Stimulated activated CD8-positive, alpha-beta memory T cell treated with anti-CD3 and anti-CD28 coated beads, Interleukin-15, amount 100 ng/mL, for 1 hour (primary cell): Measurements from ENCODE around the gene SERPINA5.
"Not testable (repeated sequence)": the region's sequence is repeated elsewhere in the genome, so short reads cannot be mapped to it uniquely, and the experiment has no call there.

Experiments
- DNase-seq: peaks from one replicate; pipeline ENCODE4 v3.0.0-alpha.2; 2020; ENCODE audit warnings: low read depth

SERPINA5 gene

DNA sequence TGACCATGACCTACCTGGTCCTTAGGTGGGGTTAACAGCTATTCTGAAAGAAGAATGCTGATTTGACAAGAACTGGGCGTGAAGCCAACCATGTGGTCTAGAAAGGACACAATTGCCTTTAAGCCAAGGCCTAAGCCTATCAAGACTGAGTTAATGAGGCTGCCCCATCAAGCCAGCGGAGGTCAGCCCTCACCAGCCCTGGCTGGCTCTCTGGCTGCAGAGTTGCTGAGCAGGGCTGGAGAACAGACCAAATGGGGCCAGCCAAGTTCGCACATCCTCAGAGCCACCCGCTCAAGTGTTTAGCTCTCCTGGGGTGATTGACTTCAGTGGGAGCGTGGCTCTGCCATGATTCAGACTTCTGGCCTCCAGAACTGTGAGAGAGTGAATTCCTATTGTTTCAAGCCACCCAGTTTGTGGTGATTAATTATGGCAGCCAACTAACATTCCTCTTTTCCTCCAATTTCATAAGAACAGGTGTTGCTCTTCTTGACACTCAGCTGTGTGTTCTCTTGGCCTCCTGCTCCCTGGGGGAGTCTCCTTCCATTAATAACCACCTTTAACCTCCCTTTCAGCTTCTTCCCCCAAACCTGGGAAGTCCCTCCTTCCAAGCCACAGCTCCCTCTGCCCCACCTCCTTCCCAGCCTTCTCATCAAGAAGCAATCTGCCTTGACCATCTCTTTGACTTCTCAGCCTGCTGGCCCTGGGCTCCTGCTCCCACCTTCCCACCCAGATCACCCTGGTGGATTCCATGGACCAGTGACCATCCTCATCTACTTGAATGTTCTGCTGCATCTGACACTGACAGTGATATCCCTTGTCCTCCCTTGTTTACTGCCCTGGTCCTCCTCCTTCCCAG is 5.3 kb upstream of the SERPINA5 start:
- DNase-seq = no peak

DNA sequence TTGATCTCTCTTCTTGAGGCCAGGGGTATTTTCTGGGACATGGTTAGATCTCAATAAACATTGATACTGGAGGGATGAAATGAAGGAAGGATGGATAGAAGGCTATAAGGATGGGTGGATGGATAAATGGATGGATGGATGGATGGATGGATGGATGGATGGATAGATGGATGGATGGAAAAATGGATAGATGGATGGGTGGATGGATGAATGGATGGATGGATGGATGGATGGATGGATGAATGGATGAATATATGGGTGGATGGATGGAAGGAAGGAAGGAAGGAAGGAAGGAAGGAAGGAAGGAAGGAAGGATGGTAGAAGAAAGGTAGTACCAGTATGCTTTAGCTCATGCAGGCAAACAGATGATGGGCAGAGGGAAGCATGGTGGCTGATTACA is 3.8 kb upstream of the SERPINA5 start:
- not testable (repeated sequence) for DNase-seq

DNA sequence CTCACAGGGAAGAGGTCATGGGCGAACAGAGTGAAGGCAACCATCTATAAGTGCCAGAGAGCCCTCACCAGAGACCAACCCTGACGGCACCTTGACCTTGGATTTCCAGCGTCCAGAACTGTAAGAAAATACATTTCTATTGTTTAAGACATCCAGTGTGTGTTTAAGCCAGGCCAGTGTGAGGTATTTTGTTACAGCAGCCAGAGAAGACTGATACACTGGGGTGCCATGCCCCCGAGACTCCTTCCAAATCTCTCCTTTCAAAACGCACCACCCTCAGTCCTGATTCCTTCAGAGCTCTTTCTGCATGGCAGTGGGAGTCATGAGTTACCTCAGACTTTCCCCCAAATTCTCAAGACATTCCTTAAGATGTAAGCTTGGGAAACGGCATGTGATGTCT is 2.5 kb upstream of the SERPINA5 start:
- DNase-seq = no peak

DNA sequence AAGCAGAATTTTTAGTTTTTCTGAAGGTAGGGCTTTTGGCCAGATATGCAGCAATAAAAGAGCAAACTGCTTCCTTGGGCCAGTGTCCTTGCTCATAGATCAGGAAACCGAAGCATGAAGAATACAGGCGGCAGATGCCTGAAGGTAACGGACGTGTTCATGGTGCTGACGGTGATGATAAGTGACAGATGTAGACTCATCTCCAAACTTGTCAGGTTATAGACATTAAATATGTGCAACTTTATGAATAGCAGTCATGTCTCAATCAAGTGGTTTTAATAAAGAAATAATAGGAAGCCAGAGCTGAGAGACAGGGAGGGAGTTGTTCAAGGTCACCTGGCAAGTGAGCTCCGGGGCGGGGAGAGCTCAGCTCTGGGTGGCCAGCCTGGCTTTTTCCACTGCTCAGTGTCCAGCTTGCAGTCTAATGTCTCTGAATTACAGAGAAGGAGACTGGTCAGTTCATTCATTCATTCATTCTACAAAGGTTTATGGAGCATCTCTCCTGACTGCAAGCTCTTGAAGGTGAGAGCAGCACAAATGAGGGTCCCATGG is 1.0 kb downstream of the SERPINA5 start:
- no peak for DNase-seq

DNA sequence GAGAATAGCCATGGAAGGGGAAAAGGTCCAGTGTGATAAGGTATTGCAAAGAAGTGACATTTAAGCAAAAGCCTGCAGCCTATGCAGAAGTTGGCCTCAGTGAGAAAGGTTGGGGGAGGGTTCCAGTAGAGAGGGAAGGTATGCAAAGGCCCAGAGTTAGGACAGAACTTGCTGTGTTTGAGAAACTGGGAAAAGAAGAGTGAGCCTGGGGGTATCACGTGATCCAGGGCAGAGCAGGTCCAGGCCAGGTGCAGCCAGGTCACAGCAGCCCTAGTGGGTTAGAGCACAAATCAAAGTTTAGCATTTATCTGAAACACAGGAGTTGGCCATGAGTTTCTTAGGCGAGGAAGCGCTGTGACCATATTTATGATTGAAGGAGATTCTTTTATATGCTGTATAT is 1.6 kb downstream of the SERPINA5 start:
- DNase-seq = no peak

DNA sequence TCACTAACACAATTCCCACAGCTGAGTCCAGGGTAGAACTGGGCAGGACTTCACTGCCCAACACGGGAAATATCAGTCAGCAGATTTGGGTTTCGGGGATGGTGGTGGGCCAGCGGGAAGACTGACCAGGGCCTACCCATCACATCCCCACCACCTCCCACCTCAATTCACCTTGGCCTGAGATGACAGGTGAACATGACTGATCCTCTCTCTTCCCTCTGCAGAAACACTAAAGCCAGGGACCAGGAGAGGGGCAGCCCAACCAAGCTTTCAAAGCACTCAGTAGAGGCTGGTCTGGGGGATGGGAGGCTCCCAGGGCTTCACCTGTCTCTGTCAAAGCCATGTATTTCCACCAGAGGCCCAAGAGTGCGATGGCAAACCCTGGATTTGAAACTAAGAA is 2.3 kb downstream of the SERPINA5 start:
- no peak for DNase-seq

DNA sequence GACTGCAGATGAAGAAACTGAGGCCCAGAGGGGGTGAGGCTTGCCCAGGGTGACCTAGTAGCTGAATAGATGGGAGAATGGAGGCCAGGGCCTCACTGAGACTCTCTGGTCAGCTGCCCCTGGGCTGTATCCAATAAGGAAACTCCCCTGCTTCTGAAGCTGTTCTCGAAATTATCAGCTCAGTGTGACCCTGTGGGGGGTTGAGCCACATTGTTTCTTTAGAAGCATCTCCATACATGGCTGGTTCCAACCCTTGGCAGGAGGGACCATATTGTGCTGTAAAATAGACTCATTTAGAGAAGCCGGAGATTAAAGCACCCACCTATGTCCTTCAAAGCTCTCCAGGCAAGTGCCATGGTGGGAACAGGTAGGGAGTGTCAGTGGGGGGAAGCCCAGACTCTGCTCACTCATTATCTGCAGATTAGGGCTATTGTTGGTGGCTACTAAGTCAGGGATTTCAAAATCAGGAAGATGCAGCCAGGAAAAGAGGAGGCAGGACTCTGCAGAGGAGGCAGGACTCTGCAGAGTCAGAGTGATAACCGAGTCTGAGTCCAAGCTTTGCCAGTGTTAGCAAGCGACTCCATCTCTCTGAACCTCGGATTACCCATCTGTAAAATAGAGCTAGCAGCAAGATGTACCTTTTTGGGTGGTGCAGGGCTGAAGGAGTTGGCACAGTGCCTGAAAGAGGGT is 3.5 kb downstream of the SERPINA5 start:
- DNase-seq = no peak

DNA sequence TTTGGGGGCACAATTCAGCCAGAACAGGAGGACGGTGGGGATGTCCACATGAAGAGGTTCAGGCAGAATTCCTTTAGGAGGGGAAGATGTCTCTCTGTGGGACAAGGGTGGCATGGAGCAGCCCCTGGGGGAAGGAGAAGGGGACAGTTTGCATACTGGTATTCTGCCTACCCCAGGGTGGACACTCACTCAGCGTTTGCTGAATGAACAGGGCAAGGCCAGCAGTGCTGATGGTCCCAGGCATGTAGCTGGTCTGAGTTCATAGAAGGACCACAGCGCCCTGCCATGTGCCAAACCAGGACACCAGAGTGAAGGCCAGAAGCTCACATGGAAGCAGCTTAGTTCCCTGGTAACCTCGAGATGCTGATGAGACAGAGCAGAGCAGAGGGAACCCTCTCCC is 5.4 kb downstream of the SERPINA5 start:
- DNase-seq = no peak

DNA sequence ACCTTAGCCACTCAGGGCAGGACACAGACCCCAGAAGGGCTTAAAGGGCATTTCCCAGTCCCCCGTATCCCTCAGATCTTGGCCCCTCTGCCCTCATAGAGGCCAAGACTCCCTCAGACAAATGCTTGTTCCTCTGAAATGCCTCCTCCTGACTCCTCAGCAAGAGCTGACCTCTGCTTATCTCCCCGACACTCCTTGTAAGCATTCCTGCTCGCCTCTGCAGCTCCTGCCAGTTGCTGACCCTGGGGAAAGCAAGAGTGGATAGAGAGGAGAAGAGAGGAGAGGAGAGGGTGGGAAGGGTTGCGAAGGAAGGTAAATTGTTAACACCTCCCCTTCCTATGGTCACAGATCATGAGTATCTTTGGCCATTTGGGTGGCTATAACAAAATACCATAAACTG is 7.1 kb downstream of the SERPINA5 start:
- no peak for DNase-seq

DNA sequence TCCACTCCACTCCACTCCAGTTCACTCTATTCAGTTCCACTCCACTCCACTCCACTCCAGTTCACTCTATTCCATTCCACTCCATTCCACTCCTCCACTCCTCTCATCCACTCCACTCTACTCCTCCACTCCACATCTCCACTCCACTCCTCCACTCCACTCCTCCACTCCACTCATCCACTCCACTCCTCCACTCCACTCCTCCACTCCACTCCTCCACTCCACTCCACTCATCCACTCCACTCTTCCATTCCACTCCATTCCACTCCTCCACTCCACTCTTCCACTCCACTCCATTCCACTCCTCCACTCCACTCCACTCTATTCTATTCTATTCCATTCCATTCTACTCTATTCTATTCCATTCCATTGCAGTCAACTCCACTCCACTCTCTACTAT is 9.8 kb downstream of the SERPINA5 start:
- DNase-seq = no peak

DNA sequence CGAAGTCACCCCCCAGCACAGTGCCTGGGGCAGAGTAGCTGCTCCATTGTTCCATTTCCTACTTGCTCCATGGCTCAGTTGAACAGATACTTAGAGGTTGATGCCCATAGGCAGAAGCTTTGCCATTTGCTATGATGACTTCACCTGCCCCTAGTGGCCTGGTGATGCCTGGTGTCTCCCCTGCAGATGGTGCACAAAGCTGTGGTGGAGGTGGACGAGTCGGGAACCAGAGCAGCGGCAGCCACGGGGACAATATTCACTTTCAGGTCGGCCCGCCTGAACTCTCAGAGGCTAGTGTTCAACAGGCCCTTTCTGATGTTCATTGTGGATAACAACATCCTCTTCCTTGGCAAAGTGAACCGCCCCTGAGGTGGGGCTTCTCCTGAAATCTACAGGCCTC is 10.6 kb downstream of the SERPINA5 start:
- DNase-seq = no peak

DNA sequence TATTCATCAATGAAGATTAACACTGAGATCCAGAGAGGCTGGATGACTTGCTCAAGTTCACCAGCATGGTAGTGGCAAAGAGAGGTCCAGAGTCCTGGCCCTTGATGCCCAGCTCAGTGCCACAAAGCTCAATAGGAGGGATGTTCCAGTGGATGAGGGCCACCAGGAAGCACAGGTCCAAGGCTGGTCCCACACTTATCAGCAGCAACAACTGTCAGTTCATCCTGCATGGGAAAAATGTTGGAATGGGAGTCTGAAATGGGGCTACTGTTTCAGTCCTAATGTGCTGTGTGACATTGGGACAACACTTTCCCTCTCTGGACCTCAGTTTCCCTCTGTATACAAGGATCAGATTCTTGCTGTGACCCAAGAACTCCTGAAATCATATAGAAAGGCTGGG is 11.2 kb downstream of the SERPINA5 start:
- no peak for DNase-seq

DNA sequence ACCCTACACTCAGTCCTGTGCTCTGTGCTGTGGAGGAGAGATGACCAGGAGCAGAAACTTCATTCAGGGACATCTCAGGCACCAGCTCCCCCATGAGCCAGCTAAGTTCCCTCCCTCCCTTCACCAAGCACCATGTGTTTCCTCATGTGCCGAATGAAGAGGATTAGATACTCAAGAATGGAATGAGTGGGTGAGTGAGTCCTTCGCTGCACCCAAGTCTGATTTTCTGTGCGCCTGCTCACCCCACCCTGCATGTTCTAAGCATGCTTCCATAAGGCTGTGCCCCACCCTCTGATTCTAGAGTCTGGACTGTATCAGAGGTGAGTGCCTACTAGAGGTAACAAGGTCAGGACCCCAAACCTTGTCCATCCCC is 12.1 kb downstream of the SERPINA5 start:
- no peak for DNase-seq

DNA sequence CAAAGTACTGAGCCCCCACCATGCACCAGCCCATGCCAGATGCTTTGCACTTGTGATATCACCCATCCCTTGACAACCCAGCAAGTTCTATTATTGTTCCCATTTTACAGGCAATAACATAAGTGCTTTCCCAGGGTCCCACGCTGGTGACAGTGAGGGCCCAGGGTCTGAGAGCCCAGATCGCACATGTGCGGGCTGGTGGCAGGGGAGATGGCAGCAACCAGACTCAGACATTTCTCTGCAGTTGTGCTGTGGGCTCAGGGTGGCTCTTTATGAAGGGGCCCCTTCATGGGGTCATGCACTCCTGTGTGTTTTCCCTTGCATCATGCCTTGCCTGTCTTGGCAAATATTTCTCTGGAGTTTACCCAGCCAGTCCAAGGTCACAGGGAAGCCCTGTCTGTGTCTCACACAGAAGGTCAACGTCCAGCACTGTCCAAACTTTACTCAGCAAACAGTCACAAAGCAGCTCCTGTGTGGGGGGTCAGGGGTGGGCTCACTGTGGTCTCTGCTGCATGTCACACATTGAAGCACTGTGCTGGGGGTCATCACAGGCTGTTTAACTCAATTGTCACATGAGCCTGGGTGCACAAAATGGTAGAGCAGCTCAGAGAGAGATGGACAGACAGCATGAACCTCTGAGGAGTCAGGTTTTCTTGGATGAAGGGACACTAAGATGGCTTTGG is 12.7 kb downstream of the SERPINA5 start:
- no peak for DNase-seq

DNA sequence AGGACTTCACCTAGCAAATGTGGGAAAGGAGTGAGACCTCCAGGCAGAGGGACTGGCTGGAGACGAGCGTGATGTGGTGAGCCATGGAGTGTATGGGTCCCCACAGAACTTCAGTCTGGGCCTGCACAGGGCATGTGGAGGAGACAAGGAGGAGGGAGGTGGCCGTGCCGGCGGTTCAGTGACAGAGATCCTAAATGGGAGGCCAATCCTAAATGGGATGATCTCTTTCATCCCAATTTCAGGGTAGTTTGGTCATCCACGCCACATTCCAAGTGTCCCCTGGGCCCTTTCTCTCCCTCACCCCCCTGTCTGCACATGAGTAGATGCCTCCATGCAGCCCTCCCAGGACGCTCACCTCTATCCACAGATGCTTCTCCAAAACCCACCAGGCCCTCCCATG is 13.2 kb downstream of the SERPINA5 start:
- DNase-seq = no peak

DNA sequence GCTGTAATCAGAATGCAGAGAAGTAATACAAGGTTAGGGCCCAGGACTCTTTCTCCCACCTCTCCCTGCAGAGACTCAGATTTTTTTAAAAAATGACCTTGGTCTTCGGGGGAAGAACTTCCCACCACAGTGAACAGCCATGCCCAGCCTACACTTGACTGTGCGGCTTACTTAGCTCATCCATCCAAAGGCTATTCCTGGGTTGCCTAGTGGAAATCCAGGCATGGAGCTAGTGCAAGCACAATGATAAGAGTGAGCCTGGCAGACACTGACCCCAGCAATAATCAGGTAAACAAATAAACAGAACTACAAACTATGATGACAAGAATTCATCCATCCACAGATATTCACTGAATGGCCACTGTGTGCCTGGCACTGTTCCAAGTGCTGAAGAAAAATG is 14.7 kb downstream of the SERPINA5 start:
- DNase-seq = no peak

DNA sequence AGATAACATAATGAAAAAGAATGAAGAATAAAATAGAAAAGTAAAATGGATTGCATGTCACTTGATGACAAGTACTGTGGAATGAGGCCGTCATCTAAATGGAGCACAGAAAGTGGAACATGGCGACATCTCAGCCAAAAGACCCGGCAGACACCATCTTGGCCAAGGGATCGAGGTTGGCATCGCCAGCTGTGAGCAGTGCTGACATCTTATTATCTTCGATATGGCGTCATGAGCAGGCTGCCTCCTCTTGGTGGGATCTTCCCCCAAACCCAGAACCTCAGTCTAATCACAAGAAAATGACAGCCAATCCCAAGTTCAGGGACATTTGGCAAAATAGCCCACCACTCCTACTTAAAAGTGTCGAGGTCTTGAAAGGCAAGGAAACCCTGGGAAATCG is 15.1 kb downstream of the SERPINA5 start:
- DNase-seq = no peak

DNA sequence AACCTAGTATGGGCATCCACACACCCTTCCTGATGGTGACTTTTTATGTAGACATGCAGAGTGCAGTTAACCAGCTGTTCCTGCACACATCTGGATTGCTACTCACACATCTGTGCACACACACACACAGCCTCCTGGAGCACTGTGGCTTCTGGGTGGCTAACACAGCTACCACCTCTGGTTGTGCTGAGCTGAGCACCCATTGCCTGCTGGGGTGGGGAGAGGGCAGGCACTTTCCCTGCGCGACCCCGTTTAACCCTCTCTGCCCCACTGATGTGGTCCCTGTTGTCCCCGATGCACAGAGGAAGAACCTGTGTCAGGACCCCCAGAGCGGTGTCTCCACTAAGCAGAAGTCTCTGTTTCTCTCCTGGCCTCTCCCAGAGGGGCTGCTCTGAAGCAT is 16.6 kb downstream of the SERPINA5 start:
- no peak for DNase-seq

DNA sequence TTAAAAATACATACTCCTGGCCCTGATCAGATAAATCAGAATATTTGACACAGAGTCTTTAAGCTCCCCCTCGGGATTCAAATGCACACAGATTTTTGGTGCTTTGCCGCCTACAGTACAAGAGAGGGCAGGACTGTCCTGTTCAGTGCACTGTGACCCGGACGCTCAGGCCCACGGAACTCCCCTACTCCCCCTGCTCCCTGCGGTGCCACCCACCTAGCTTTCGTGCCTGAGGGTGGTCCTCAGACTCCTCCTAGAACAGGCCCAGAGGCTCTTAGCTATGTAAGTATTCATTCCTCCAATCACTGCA is 17.2 kb downstream of the SERPINA5 start:
- DNase-seq = no peak

DNA sequence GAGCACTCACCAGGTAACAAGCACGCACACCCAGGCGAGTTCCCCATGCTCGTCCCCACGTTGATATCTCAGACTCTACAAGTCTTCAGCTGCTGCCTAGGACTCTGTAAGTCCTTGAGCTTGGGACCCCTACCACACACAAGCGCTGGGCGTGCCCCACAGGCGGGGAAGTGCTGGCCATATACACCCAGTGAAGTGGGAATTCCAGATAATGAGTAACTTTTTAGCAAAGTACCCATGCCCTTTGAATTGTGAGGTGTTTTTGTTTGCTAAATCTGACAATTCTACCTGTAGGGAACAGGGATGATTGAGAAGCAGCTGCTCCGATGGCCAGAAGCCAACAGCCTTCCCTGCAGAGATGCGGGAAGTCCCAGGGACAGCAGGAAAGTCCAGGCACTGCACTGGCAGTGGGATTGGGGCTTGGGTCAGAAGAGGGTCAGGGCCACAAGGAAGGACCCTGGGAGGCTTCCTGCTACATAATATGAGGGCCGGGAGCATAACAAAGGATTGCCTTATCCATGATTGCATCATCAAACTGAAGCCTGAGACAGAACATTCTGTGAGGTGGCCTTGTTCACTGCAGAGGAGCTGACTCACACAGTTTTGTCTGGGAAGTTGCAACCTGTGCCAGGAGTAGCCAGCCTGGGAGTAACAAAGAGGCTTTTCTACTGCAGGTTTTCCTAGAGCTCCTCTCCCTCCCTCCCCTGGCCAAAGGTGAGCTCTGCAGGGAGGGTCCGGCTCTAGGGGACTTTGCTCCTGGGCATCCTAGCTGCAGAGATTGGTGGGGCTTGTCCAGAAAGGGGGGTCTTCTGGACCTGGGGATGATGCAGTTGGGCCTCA is 17.8 kb downstream of the SERPINA5 start:
- no peak for DNase-seq

DNA sequence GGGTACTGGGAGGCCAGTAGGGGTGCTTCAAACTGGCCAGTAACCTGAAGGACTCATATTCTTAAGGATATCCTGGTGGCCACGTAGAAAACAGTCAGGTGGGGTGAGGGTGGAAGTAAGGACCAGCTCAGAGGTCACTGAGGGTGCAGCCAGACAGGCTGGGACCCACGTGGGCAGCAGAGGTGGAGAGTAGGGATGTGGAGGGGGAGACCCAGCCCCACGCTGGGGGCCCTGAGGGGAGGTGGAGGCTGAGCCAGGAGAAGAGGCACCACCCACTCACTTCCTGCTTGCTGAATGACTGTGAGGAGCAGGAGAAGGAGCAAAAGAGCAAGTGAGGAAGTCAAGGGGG is 18.4 kb downstream of the SERPINA5 start:
- DNase-seq = no peak

DNA sequence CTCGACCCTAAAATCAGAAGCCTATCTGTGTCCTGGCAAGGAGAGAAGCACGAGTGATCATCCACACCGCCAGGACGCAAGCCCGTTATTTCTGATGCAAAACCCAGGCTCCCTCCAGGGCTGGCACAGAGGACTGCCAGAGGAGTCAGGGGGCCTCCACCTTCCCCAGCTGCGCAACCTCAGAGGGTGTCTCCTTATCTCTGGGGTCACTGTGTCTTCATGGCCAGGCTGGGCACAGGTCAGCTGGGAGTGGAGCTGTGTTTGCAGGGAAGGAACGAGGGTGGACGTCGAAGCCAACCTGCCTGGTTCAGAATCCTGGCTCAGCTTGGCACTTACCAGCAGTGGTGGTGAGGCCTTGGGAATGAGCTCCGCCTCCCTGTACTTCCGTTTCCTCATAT is 18.9 kb downstream of the SERPINA5 start:
- no peak for DNase-seq
